Esophagus squamous epithelium (tissue), 4 donors: Measurements from ENCODE around the gene SELENOK.

Experiments used
- POLR2A ChIP-seq, 4 donors: fragments of 450-650 bp; IDR thresholded peaks; one replicate each; pipeline ENCODE4 v1.6.1; 2017; ENCODE audit warnings: antibody characterized with exemption in 4 of 4, mild to moderate bottlenecking in 4 of 4, moderate library complexity in 3 of 4
- TF ChIP-seq, protein P1 (sequence below), 6 experiments: fragments of 450-650 bp in 4 of 6; fragments of 200-600 bp in 2 of 6; sonication (generic) in 2 of 6; IDR thresholded peaks; one replicate each; pipeline ENCODE4 v1.5.1; 2016 to 2019; ENCODE audit warnings: antibody characterized with exemption in 6 of 6, mild to moderate bottlenecking in 4 of 6, moderate library complexity in 4 of 6

DNA sequence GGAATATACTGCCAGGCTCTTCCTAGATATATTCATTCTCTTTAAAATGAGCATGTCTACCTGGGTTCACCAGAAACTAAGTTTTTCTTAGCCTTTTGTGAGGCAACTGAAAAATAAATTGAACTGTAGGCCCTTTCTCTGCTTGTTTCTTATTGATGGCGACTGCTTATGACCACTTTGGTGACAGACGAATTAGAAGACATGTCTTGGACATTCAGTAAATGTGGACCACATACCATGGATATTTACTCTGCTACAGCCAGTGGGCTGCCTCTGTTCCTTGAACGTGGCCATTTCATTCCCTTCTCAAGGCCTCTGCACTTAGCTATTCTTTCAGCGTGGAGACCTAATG lies 603 bp upstream of the SELENOK start:
- TF ChIP-seq, protein P1, sequence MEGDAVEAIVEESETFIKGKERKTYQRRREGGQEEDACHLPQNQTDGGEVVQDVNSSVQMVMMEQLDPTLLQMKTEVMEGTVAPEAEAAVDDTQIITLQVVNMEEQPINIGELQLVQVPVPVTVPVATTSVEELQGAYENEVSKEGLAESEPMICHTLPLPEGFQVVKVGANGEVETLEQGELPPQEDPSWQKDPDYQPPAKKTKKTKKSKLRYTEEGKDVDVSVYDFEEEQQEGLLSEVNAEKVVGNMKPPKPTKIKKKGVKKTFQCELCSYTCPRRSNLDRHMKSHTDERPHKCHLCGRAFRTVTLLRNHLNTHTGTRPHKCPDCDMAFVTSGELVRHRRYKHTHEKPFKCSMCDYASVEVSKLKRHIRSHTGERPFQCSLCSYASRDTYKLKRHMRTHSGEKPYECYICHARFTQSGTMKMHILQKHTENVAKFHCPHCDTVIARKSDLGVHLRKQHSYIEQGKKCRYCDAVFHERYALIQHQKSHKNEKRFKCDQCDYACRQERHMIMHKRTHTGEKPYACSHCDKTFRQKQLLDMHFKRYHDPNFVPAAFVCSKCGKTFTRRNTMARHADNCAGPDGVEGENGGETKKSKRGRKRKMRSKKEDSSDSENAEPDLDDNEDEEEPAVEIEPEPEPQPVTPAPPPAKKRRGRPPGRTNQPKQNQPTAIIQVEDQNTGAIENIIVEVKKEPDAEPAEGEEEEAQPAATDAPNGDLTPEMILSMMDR (IDR thresholded peaks at IDR 0.05), result no peak
- no peak for TF ChIP-seq POLR2A (IDR thresholded peaks at IDR 0.05)
